Measurements from ENCODE around the gene UBAP1L.
A peak's percentile ranks its signal among the peaks of the same experiment; 100 is the strongest.

The UBAP1L gene

DNA sequence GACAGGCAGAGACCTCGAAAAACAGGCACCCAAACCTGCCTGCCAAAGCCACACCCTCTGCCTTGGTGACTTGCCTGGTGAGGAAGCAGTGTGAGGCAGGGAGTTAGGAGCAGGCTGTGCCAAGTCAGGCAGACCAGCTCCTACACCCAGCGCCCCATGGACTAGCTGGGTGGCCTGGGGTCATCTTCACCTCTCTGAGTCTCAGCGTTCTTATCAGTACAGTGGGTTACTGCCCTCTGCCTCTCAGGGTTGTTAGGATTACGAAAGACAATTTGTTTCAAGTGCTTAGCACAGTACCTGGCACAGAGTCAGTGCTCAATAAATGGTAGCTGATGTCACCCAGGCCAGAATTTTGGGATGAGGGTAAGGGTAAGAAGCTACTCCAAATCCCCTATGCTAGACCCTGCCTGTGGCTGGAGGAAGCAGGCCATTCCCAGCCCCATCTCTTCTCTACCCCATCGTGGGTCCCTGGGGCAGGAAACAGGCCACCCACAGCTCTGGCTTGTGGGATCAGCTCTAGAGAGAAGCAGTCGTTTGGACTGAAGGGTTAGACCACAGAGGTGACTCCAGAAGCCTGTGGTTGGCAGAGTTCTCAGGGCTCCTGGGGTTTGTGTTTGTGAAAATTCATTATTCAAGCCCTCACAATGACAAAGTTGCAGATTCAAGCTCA is 59.7 kb downstream of the UBAP1L start:
- TF ChIP-seq, protein P1, sequence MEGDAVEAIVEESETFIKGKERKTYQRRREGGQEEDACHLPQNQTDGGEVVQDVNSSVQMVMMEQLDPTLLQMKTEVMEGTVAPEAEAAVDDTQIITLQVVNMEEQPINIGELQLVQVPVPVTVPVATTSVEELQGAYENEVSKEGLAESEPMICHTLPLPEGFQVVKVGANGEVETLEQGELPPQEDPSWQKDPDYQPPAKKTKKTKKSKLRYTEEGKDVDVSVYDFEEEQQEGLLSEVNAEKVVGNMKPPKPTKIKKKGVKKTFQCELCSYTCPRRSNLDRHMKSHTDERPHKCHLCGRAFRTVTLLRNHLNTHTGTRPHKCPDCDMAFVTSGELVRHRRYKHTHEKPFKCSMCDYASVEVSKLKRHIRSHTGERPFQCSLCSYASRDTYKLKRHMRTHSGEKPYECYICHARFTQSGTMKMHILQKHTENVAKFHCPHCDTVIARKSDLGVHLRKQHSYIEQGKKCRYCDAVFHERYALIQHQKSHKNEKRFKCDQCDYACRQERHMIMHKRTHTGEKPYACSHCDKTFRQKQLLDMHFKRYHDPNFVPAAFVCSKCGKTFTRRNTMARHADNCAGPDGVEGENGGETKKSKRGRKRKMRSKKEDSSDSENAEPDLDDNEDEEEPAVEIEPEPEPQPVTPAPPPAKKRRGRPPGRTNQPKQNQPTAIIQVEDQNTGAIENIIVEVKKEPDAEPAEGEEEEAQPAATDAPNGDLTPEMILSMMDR (IDR thresholded peaks at IDR 0.05; ENCODE audit: low read depth, low read length) = no peak
- H3K4me3 ChIP-seq (ENCODE audit: low read depth, low read length) = no peak overlapping the region

GRCh38 chr15:65054333-65055200 is 60.4 kb downstream of the UBAP1L start:
- H3K4me3 ChIP-seq (ENCODE audit: low read depth, low read length) = no peak overlapping the region
- TF ChIP-seq, protein P1 (IDR thresholded peaks at IDR 0.05; ENCODE audit: low read depth, low read length) = peak; percentile 97

DNA sequence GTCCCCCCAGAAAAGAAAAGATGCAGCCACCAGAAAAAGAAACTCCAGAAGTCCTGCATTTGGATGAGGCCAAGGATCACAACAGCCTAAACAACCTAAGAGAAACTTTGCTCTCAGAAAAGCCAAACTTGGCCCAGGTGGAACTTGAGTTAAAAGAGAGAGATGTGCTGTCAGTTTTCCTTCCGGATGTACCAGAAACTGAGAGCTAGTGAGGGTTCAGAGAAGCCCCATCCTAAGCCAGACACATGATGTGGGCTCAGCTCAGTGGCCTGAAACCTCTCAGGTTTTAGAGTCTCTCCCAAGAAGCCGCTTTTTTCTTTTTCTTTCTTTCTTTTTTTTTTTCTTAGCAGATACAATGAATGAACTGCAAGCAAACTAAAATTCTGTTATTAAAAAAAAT is 62.0 kb downstream of the UBAP1L start:
- TF ChIP-seq, protein P1 (IDR thresholded peaks at IDR 0.05; ENCODE audit: low read depth, low read length) = no peak

DNA sequence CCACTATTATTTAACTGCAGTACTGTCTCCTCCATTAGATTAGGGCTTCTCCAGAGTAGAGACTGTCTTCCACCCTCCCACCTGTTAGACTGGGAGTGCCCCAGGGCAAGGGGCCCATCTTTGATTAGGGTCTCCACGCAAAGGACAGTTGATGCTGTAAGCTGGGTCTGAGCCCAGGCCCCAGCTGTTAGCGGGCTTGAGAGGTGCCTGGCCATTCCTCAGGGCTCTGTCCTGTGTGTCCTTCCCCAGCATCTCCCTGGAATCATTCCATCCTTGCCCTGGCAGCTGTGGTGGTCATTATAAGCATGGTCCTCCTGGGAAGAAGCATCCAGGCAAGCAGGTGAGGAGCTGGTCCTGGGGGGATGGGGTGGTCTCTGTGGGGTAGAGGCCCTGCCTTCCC is 63.7 kb downstream of the UBAP1L start:
- TF ChIP-seq, protein P1 (IDR thresholded peaks at IDR 0.05; ENCODE audit: low read depth, low read length) = no peak
- H3K4me3 ChIP-seq (ENCODE audit: low read depth, low read length) = no peak overlapping the region

More for the DNA sequence above, 62.0 kb downstream of the UBAP1L start:
- H3K4me3 ChIP-seq (ENCODE audit: low read depth, low read length) = no peak overlapping the region

GRCh38 chr15:65050270-65050669 is 64.7 kb downstream of the UBAP1L start:
- TF ChIP-seq, protein P1 (IDR thresholded peaks at IDR 0.05; ENCODE audit: low read depth, low read length) = no peak
- no peak overlapping the region for H3K4me3 ChIP-seq (ENCODE audit: low read depth, low read length)

- H3K4me3 ChIP-seq (ENCODE audit: low read depth, low read length) = no peak overlapping the region
- TF ChIP-seq, protein P1 (IDR thresholded peaks at IDR 0.05; ENCODE audit: low read depth, low read length) = no peak
Measured at GRCh38 chr15:65049418-65049840, 65.6 kb downstream of the UBAP1L start.

- H3K4me3 ChIP-seq (ENCODE audit: low read depth, low read length) = no peak overlapping the region
Measured at GRCh38 chr15:65048241-65048640, 66.8 kb downstream of the UBAP1L start.

More at GRCh38 chr15:65048241-65048640, 66.8 kb downstream of the UBAP1L start:
- TF ChIP-seq, protein P1 (IDR thresholded peaks at IDR 0.05; ENCODE audit: low read depth, low read length) = no peak

All from WI38 (cell line).